Stromal cell of bone marrow (primary cell): ENCODE measurements around the gene ADGRG7.
A peak's percentile ranks its signal among the peaks of the same experiment; 100 is the strongest.
"Not testable (repeated sequence)": the region's sequence is repeated elsewhere in the genome, so short reads cannot be mapped to it uniquely, and the experiment has no call there.

Experiments used
- DNase-seq: peaks from one replicate; pipeline ENCODE4 v3.0.0-alpha.2; 2012; ENCODE audit warnings: low read depth

Gene ADGRG7, protein sequence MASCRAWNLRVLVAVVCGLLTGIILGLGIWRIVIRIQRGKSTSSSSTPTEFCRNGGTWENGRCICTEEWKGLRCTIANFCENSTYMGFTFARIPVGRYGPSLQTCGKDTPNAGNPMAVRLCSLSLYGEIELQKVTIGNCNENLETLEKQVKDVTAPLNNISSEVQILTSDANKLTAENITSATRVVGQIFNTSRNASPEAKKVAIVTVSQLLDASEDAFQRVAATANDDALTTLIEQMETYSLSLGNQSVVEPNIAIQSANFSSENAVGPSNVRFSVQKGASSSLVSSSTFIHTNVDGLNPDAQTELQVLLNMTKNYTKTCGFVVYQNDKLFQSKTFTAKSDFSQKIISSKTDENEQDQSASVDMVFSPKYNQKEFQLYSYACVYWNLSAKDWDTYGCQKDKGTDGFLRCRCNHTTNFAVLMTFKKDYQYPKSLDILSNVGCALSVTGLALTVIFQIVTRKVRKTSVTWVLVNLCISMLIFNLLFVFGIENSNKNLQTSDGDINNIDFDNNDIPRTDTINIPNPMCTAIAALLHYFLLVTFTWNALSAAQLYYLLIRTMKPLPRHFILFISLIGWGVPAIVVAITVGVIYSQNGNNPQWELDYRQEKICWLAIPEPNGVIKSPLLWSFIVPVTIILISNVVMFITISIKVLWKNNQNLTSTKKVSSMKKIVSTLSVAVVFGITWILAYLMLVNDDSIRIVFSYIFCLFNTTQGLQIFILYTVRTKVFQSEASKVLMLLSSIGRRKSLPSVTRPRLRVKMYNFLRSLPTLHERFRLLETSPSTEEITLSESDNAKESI

DNA sequence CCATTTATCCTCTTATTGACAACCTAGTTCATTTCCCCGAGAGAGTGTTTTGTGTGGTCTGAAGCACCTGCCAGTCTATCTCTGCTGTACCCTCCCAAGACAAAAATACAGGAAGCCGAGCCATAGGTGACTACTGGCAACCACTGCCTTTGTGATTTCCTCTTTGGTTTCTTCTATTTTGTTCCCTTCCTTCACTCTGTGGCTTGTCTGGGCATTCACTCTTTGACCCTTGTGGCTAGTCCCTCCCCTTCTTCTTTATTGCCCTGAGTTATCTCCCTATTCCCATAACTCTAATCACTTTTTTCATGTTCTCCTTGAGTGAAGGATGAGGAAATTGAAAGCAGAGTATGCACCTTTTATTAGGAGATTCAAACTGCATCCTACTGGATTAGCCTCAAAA lies at the start of gene ADGRG7:
Gene ADGRG7, plus strand, starts transcription at position 297 of the 400 bp plus-strand sequence. CDS start 256 bp downstream, outside the sequence.
- DNase-seq, result no peak

DNA sequence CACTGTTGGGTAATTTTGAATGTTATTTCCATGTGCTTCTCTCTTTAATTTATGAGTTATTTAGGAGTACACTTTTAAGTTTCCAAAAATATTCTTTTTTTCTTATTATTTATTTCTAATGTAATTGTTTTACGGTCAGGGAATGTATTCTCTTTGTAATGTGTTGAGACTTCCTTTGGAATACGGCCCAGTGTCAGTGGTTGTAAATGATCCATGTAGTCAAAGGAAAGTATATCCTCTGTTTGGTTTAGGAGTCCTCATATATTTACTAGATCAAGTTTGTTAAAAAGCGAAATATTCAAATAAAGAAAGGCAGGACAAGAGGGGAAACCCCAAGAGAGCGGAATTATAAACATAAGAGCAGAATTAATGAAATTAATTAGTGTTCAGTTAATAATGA lies 49.0 kb upstream of the ADGRG7 start:
- DNase-seq, result no peak

DNA sequence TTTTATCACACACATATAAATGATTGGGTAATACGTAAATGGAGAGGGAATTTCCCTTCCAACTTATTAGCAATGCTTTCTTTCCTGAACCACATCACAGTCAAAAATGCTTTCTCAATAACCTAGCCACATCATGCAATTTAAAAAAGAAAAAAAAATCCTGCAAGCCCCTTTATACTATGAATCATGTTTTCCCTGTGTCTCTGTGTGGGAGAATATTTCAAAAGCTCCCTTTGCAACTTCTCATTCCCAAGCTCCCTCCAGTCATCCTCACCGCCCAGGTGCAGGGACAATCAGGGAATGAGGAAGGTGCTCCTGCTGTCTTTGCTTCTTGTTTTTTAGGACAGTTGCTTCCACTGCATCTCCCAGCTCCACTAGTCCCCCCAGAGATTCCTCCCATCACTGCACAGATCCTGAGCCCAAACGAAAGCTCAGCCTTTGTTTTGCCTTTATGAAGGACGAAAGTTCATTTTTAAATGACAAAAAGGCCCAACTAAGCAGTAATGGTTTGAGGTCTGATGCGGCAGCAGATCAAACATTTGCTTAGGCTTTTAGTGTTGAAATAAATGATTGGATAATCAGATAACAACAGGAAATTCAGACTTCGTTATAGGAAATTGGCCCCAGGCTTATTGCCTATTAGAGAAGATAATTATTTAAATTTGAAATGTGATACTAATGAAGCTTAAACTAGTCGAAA lies 47.8 kb upstream of the ADGRG7 start:
- DNase-seq, result peak; percentile 83

DNA sequence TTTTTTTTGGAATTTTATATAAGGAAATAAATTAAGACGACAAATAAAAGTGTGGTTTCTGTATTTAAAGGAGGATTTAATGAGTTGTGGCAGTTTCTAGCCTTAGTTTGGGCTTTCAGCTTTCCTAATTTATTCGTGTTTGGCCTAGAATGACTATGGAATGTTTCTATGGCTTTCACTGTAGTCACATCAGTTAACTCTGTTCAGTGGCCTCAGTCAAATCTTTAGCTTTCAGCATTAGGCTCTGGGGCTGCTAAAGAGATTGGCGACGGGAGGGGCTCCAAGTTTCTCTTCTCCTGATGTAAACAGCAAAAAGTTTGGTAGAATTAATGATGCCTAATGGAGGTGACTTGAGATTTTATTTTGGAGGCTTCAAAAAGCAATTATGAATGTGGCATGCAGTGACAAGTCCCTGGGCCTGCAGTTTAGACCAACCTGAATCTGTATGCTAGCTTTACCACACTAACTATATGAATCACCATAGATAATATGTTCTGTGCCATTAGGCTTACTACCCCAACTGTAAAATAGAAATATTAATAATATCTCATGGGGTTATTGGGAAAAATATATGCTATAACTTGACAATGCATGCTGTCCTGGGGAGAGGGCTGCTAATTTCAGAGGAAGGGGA lies 47.1 kb upstream of the ADGRG7 start:
- no peak for DNase-seq

DNA sequence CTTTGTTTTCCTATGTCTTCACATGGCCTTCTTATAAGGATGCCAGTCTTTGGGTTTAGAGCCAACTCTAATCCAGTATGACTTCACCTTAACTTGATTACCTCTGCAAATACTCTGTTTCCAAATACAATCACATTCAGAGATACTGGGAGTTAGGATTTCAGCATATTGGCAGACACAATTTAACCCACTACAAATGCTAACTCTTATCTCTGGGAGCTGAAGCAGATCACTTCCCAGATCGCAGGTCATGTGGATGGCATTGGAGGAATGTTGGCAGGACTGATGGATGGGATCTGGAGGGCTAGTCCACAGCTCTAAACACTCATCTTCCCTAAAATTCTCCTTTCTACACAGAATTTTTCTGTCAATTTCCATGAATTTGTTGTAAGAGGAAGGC lies 46.2 kb upstream of the ADGRG7 start:
- no peak for DNase-seq

DNA sequence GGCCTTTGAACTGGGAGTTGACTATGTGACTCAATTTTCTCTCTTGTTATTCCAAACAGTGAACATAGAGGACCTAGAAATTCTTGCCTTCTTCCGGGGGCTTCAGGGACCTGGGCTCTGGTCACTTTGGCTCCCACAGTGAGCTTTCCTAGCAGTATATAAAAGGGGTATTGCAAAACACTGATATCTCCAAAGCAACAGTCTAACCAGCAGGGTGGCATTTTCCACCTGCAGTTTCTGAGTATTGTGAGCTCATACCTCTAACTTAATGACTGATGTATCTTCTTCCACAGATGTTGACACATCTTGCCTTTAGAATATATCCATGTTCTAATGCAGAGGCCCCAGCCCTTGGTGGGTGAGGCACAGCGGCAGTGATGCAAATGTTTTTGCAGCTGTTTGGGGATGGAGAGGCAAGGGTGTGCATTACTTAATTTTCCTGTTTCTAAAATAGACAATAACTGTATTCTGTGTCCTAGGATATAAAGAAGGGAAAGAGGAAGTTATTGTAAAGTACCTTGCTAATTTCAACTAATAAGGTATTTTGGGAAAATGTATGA lies 45.7 kb upstream of the ADGRG7 start:
- no peak for DNase-seq

DNA sequence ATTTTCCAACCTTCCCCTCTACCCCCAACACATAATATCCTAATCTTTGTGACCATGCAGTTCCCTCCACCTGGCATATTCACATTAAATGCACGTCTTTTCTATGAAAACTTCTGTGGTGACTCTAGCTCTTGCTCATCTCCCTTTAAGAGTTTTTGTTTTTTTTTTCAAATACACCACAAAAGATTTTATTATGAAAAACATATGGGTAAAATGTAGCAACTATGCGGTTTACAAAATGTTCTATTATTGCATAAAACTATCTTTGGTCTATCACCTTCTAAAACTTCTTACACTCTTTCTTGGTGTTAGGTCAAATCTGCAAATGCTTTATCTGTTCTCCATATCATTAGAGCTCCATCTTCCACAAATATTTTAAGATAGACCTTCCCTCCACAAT lies 38.6 kb upstream of the ADGRG7 start:
- no peak for DNase-seq

DNA sequence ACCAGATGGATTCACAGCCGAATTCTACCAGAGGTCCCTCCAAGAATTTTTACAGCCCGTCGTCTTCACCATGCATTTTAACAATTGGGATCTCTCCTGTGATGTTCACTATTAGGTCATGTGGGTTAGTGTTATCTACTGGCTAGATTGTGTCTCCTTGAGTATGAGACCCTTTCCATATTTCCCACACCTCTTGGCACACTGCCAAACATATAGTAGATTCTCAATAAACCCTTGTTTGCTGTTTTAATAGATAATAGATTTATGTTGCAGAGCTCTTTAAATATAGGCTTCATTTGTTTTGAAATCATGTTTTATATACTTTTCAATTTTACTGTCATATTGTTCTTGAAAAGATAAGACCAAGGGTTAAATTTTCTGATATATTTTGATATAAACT lies 34.9 kb upstream of the ADGRG7 start:
- DNase-seq, result no peak

DNA sequence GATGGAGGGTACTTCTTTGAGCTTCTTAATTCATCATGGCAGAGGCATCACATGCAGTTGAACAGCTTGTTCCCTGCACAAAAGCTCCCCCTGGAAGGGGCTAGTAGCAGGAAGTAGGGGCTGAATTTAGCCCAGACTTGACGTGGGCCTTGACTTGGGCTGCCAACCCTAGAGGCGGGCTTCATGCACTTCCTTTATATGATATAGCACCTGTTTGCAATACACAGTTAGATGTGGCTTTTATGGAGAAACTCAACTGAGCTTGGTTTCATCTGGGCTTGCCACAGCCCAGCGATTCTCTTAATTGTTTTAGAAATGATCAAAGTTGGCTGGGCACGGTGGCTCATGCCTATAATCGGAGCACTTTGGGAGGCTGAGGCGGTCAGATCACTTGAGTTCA lies 33.7 kb upstream of the ADGRG7 start:
- DNase-seq, result no peak

DNA sequence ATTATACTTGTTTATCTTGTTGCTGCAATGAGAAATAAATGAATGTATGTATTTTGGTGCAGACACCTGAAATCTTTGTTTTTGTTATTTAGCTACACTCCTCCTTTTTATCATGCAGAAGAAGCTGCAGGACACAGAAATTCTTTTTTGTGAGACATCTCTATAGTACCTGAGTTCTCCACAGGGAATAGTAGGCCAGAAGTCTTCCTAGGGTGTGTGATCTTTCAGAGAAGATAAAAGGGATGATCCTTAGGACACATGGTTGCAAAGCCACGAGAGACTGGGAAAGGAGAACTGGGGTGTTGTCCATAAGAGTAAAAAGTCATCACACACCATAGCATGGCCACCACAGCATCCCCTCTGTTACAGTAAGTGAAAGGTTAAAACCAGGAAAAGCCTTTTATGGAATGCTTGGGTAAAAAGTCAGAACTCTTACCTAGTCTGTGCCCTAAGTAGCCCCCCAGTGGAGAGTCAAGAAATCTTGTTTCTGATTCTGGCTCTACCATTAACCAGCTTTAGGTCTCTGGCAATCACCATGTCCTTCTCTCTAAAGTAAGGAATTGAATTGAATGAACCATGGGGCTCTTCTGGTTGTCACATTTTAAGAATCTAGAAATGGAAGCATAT lies 31.9 kb upstream of the ADGRG7 start:
- DNase-seq, result no peak

DNA sequence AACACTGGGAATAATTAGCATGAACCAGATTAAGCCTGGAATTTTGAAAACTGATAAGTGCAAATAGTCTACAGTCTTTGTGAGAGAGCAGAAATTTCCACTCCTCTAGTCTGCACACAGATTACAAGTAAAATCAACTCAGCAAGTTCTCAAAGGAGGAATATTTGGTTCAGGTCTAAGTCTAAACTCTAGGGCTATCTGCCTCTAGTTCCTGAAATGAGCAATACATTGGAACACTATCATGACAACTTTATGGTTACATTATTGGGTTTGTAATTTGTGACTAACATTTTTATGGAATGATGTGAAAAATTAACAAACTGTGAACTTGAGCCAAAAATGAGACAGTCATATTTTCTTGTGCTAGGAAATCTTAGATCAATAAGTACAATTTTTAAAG lies 30.8 kb upstream of the ADGRG7 start:
- DNase-seq, result no peak

DNA sequence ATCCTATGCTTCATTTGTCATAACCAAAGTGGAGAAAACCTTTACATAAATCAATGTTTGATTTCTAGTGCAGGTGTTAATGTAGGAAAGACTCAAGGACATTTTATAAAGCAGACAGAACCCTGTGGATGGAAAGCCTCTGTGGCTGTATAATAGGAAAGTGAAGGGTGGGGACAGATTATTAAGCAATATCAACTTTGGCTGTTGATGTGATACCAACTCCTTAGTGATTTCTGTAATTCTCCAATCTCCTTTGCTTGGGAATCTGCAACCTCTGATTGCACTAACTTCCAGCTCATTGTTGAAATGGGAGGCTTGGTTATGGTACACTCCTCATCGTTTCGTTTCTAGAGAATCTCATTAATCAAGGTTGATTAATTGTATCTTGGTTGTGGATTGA lies 29.3 kb upstream of the ADGRG7 start:
- no peak for DNase-seq

DNA sequence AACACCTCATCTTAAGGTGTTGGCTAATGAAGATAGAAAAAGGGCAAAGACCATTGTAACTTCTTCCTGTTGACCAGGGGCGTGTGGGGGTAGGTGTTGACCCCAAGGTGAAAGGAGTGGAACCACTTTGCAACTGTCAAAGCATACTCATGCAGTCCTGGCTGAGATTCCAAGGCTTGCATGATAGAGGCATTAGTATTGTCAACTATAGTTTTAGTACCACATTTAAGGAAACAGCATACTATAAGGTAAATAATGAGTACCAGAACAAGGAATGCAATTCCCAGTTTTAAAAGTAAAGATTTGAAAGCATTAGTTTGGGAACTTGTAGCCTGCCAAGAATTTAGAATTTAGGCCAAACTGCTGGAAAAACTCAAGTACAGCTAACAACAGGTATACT lies 27.8 kb upstream of the ADGRG7 start:
- no peak for DNase-seq

DNA sequence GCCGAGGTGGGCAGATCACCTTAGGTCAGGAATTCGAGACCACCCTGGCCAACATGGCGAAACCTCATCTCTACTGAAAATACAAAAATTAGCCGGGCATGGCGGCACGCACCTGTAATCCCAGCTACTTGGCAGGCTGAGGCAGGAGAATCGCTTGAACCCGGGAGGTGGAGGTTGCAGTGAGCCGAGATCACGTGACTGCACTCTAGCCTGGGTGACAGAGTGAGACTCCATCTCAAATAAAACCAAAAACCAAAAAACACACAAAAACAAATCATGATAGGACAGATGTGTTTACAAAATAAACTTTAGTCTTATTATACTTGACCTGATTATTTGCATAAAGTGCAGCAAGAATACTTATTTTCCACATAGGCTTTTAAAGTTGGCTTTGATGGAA lies 27.2 kb upstream of the ADGRG7 start:
- not testable (repeated sequence) for DNase-seq

DNA sequence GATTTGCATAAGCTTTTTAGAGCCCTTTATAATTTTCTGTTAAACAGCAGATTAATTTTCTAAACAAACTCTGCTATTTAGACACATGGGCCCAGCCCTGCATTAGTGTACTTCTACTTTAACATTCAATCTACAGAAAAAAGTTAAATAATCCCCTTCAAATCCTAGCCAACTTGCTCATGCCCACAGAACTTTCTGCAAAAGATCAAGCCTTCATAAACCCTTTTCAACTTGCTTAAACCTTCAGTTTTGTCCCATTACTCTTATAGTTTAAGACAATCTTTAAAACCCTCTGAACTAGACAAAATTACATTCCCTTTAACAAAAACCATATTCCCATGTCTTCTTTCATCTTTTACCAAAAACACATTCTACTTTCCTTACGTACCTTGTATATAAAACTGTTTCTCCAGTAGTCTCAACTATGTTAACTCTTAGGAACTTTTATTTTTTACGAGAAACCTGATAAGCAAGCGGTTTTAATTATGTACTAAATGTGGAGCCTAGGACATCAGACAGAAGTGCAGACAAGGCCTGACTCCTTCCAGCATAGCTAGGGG lies 25.2 kb upstream of the ADGRG7 start:
- DNase-seq, result no peak

DNA sequence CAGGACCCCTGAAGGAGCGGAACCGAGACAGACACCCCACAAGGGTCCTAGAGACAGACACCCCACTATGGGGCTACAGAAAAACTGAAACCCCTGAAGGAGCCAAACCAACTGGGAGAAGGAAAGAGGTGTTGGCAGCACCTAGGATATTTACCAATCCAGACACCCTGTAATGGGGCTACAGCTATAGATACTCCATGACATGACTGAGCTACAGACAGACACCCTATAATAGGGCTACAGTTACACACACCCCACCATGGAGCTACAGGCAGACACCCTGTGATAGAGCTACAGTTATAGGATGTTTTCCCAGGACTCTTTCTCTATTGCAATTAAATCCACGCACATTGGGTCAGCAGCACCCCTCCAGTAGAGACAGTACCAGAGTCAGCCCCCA lies 22.6 kb upstream of the ADGRG7 start:
- no peak for DNase-seq

DNA sequence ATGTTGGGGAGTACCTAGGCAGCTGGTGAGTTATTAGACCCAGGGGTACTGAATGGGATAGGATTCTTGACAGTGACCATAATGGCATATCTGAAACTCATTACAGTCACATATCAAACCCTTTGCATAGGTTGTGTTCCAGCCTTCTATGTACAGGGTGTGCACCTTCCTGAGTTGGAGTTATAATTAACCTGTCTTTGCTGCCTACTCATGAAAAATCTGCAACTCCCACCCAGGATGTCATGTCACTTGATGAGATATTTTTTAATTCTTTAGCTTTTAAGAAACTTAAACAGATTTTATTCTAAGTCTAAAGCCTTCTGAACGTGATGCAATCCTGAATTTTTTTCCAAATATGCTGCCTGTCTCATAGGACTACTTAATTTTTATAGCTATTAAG lies 21.1 kb upstream of the ADGRG7 start:
- no peak for DNase-seq

DNA sequence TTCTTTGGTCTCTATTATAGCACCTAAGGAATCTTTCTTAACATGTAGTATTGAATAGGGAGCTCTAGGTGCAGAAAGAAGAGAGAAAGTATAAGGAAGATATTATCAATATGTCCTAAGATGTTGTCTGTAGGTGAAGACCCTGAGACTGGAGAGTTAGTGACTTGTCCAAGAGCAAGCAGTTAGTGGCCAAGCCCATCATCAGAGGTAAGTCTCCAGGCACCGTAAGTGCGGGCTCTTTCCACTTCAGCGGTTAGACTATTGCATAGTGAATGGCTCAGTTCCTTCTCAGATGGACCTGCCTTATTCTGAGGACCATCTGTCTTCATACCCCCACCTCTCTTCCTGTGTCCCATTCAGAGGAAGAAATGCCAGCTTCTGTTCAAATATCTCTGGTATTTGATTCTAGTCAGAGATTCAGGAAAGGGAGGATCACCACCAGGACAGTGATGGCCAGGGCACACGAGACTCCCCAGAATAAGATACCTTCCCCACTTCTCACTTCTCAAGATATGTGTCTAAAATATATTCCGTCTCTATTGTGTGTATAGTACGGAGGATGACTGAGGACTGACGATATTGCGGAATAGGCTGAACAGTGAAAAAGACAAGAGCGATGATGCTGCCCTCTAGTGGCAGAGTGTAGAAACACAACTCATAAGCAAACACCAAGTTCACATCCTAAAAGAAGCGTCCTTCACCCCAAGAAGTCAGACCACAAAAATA lies 19.1 kb upstream of the ADGRG7 start:
- peak; percentile 62 for DNase-seq

DNA sequence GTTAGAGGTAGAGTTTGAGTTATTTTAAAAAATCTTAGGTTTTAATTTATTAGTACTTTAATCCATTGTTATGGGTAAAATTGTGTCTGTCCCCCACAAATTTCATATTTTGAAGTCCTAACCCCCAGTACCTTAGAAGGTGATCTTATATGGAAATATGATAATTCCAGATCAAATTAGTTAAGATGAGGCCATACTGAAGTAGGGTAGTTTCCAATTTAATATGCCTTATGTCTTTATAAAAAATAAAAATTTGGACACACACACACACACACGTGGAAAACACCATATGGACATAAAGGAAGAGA lies 18.6 kb upstream of the ADGRG7 start:
- DNase-seq, result no peak

DNA sequence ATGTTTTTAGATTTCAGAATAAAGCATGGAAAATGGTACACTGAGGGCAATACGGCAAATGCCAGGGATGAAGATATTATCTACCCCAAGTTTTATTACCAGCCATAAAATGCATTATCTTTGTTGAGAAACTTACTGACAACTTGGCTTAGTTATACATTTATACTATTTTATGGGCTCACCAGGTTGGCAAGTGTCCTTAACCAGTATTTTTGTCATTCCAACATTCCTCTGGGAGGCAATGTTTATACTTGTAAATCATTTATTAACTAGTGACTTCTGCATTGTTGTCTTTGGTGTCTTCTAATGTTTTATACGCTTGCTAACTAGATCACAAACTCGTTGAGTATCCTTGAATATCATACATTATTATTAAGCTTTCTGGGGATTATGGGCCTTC lies 18.0 kb upstream of the ADGRG7 start:
- DNase-seq, result no peak
